ENCODE measurements around the gene ABCA7. TPM values are rescaled to one million over a fixed set of nuclear protein-coding genes. Genes with fewer than 3 reads are reported as not detected.

Gene ABCA7
- polyA plus RNA-seq, 1 donor from 2014 or later: 51.8 TPM

DNA sequence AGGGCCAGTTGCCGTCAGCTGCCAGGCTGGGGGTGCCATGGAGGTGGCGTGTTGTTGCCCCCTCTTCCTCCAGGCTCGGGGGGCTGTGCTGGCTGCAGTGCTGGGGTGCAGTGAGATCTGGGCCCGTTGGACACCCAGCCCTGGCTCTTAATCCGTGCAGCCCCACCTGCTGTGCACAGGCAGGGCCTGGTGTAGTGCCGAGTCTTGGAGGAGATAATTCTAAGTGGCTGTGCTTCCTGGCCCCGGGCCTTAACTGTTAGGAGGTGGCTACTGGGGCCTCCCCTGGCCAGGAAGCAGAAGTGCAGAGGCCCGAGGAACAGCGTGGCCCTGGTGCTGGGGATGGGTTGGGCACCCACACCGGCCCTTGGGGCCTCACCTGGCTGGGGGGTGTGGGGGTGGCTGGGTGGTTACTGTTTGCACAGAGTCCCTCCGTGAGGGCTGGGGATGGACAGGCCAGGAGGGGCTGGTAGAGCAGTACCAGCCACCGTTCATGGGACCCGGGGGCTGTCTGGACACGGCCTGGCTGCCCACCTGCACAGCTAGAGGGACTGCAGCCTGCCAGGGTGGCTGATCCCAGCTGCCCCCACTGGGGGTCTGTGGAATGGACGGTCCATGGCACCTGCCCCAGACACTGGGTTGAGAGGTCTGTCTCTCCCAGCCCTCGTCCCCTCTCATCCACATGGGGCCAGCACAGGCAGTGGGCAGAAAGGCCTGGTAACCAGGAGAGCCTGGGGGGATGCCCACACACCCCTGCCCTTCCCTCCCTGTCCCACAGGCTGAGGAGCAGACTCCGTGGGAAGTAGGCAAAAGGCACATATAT is 67.1 kb downstream of the ABCA7 start:
- H3K4me2 ChIP-seq (ENCODE audit: low read length): no peak overlapping the region
- TF ChIP-seq RAD21 (conservative IDR thresholded peaks at IDR 0.05): no peak
- no peak for TF ChIP-seq MXI1 (conservative IDR thresholded peaks at IDR 0.05; ENCODE audit: poor library complexity, severe bottlenecking)
- TF ChIP-seq TAF1 (IDR thresholded peaks at IDR 0.05; ENCODE audit: low read depth): no peak
- TF ChIP-seq EZH2 (IDR thresholded peaks at IDR 0.05; ENCODE audit: borderline replicate concordance, insufficient read depth, low read length, poor library complexity, severe bottlenecking): no peak
- no peak for TF ChIP-seq POLR2AphosphoS5 (IDR thresholded peaks at IDR 0.05)
- TF ChIP-seq SMC3 (conservative IDR thresholded peaks at IDR 0.05; ENCODE audit: poor library complexity): no peak
- no peak for TF ChIP-seq EP300 (conservative IDR thresholded peaks at IDR 0.05; ENCODE audit: poor library complexity, severe bottlenecking)
- no peak for TF ChIP-seq REST (IDR thresholded peaks at IDR 0.05; ENCODE audit: borderline replicate concordance)
- TF ChIP-seq CTCF (IDR thresholded peaks at IDR 0.05; ENCODE audit: poor library complexity, severe bottlenecking): no peak
- H3K27me3 ChIP-seq (ENCODE audit: insufficient read depth, low read depth, low read length): no peaks in the 10 kb centered on the region
- H3K9me2 ChIP-seq (ENCODE audit: insufficient read depth, low read length): no peaks in the 10 kb centered on the region
- H3K4me3 ChIP-seq (ENCODE audit: low read length): no peak overlapping the region
- no peaks in the 10 kb centered on the region for H3K36me3 ChIP-seq (ENCODE audit: insufficient read depth, low read length)
- no peak overlapping the region for H3K9ac ChIP-seq (ENCODE audit: low read length)
- H3K79me2 ChIP-seq (replicated peaks; ENCODE audit: insufficient read depth, low read length): peaks cover 4% of the 10 kb centered on the region
- H2AFZ ChIP-seq (ENCODE audit: low read depth, low read length): no peak overlapping the region
- no peaks in the 10 kb centered on the region for H4K20me1 ChIP-seq (ENCODE audit: insufficient read depth)
- H3K9me3 ChIP-seq (ENCODE audit: low read length): no peaks in the 10 kb centered on the region
- H3K27ac ChIP-seq (ENCODE audit: low read length): no peak overlapping the region
- H3F3A ChIP-seq (ENCODE audit: insufficient read depth, low read length, poor library complexity, severe bottlenecking): no peaks in the 10 kb centered on the region

GRCh38 chr19:1107661-1108261 is 67.9 kb downstream of the ABCA7 start:
- no peaks in the 10 kb centered on the region for H3K36me3 ChIP-seq (ENCODE audit: insufficient read depth, low read length)
- H3K9me3 ChIP-seq (ENCODE audit: low read length): no peaks in the 10 kb centered on the region
- H4K20me1 ChIP-seq (ENCODE audit: insufficient read depth): no peaks in the 10 kb centered on the region
- no peak overlapping the region for H3K4me3 ChIP-seq (ENCODE audit: low read length)
- H2AFZ ChIP-seq (ENCODE audit: low read depth, low read length): no peak overlapping the region
- H3F3A ChIP-seq (ENCODE audit: insufficient read depth, low read length, poor library complexity, severe bottlenecking): no peaks in the 10 kb centered on the region
- H3K27ac ChIP-seq (ENCODE audit: low read length): no peak overlapping the region
- H3K9ac ChIP-seq (ENCODE audit: low read length): no peak overlapping the region
- no peak for TF ChIP-seq RAD21 (conservative IDR thresholded peaks at IDR 0.05)
- no peak overlapping the region for H3K4me2 ChIP-seq (ENCODE audit: low read length)
- peaks cover 4% of the 10 kb centered on the region for H3K79me2 ChIP-seq (replicated peaks; ENCODE audit: insufficient read depth, low read length)
- H3K27me3 ChIP-seq (ENCODE audit: insufficient read depth, low read depth, low read length): no peaks in the 10 kb centered on the region
- H3K9me2 ChIP-seq (ENCODE audit: insufficient read depth, low read length): no peaks in the 10 kb centered on the region
